MCF 10A (cell line): ENCODE results near the gene ATP6V1G3. TPM values are rescaled to one million over a fixed set of nuclear protein-coding genes. Genes with fewer than 3 reads are reported as not detected.

Experiments used
- BruUV-seq: library from RNA; stranded (reverse); fragments of 400-500 nt; replicated peaks from 2 replicates; lab custom pipeline; 2021; lab: Mats Ljungman, UMichigan
- CTCF ChIA-PET: fragments of 300-600 bp; sonication (Branson Sonifier 250); formaldehyde crosslinking; extraction: SDS; loops from one replicate; lab custom pipeline; 2021; ENCODE audit warnings: antibody characterized with exemption, inconsistent platforms; lab: Yijun Ruan, JAX
- POLR2A ChIA-PET: fragments of 300-600, 350-650 bp; sonication (Branson Sonifier 250); formaldehyde crosslinking; extraction: SDS; loops from one replicate; lab custom pipeline; 2020; ENCODE audit warnings: antibody characterized with exemption, inconsistent platforms; lab: Yijun Ruan, JAX
- DNase-seq: peaks from one replicate; pipeline ENCODE4 v3.0.0-alpha.2; 2018; ENCODE audit not compliant: unreplicated experiment
- H3K27ac Mint-ChIP-seq: one replicate; pipeline ENCODE4 v1.8.0; 2022; ENCODE audit warnings: mild to moderate bottlenecking, low read depth, mixed read lengths; ENCODE audit not compliant: unreplicated experiment
- H3K27me3 Mint-ChIP-seq: one replicate; pipeline ENCODE4 v1.8.0; 2022; ENCODE audit warnings: mixed read lengths; ENCODE audit not compliant: insufficient read depth, unreplicated experiment
- H3K36me3 Mint-ChIP-seq: one replicate; pipeline ENCODE4 v1.8.0; 2022; ENCODE audit warnings: mild to moderate bottlenecking, moderate library complexity, mixed read lengths; ENCODE audit not compliant: insufficient read depth, unreplicated experiment
- H3K4me1 Mint-ChIP-seq: one replicate; pipeline ENCODE4 v1.8.0; 2022; ENCODE audit warnings: mixed read lengths; ENCODE audit not compliant: insufficient read depth, unreplicated experiment
- H3K4me3 Mint-ChIP-seq: one replicate; pipeline ENCODE4 v1.8.0; 2022; ENCODE audit warnings: mild to moderate bottlenecking, moderate library complexity, mixed read lengths; ENCODE audit not compliant: unreplicated experiment
- H3K9me3 Mint-ChIP-seq: one replicate; pipeline ENCODE4 v1.8.0; 2022; ENCODE audit warnings: mixed read lengths; ENCODE audit not compliant: unreplicated experiment
- intact Hi-C: fragments of 100-400 bp; cut with micrococcal nuclease; formaldehyde crosslinking; loops from 2 replicates; pipeline ENCODE4 v1.14.1; 2022
- total RNA-seq: library from RNA; stranded (reverse); gene quantifications from 2 replicates; pipeline ENCODE4 v1.2.3, GENCODE V29; 2022
- TF ChIP-seq, protein P1 (sequence below): fragments of 200-600 bp; IDR thresholded peaks from one replicate; pipeline ENCODE4 v1.8.0; 2022; ENCODE audit warnings: antibody characterized with exemption, mild to moderate bottlenecking; ENCODE audit not compliant: unreplicated experiment

ATP6V1G3 gene
- total RNA-seq, 1 experiment from 2014 or later: not detected

DNA sequence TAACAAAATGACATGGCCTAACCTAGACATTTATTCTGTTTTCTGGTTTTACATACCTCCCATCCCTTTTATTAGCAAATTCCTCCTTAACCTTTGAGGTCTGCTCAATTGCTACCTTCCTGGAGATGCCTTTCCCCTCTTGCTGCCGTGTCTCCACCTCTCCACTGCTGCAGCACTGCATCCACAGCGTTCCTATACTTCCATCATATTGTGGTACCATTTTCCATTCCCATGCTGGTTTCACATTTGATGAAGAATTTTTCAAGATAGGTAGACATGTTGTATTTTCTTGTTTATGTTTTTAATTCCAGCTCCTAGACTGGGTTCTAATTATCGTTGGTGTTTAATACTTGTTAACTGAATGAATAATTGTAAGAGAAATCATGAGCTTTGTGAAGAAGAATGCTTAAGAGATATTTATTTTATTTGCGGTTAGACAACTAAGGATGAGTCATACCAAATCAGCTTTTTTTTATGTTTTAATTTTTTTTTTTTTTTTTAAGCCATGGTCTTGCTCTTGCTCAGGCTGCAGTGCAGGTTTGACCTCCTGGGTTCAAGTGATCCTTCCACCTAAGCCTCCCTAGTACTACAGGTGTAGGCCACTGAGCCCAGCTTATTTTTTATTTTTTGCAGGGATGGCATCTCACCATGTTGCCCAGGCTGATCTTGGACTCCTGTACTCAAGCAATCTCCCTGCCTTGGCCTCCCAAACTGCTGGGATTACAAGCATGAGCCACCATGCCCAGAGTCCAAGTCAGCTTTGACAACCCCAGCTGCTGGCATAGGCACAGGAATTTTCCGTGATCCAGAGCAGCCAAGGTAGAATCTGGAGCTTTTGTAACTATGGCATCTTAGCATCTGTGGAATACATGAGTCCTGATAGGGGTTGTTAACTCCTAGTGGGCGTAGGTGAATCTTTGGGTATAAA lies 44.0 kb downstream of the ATP6V1G3 start:
- Mint-ChIP-seq H3K36me3 (no peaks in the 10 kb centered on the region), H3K27me3 (no peaks in the 10 kb centered on the region), H3K9me3 (peaks cover 7% of the 10 kb centered on the region), H3K4me1 (peaks cover 44% of the 10 kb centered on the region), H3K4me3 (no peak overlapping the region), H3K27ac (peak overlapping the region; percentile 40)
- TF ChIP-seq, protein P1, sequence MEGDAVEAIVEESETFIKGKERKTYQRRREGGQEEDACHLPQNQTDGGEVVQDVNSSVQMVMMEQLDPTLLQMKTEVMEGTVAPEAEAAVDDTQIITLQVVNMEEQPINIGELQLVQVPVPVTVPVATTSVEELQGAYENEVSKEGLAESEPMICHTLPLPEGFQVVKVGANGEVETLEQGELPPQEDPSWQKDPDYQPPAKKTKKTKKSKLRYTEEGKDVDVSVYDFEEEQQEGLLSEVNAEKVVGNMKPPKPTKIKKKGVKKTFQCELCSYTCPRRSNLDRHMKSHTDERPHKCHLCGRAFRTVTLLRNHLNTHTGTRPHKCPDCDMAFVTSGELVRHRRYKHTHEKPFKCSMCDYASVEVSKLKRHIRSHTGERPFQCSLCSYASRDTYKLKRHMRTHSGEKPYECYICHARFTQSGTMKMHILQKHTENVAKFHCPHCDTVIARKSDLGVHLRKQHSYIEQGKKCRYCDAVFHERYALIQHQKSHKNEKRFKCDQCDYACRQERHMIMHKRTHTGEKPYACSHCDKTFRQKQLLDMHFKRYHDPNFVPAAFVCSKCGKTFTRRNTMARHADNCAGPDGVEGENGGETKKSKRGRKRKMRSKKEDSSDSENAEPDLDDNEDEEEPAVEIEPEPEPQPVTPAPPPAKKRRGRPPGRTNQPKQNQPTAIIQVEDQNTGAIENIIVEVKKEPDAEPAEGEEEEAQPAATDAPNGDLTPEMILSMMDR: no peak
- POLR2A ChIA-PET: interaction anchor here (0.8 to 4.6 kb wide), 11 partner anchors 9 to 189 kb away, joined by 3 to 42 read pairs (median 4); no protein-coding TSS in a partner anchor
- DNase-seq: peak; percentile 74
- intact Hi-C loops: loop anchor here (5.0 kb wide), 1 partner anchor 171 kb away; no protein-coding TSS in a partner anchor
- BruUV-seq: no TSS peak
- CTCF ChIA-PET: interaction anchor here (0.6 to 1.3 kb wide), 12 partner anchors 9 to 560 kb away, joined by 3 to 6 read pairs (median 4); no protein-coding TSS in a partner anchor

- CTCF ChIA-PET: interaction anchor here (1.0 to 1.2 kb wide), 2 partner anchors 190 to 408 kb away, joined by 3 to 4 read pairs; no protein-coding TSS in a partner anchor
- no peak overlapping the region for H3K27ac Mint-ChIP-seq
- H3K4me1 Mint-ChIP-seq: peaks cover 44% of the 10 kb centered on the region
- DNase-seq: no peak
- TF ChIP-seq, protein P1: no peak
- intact Hi-C loops: loop anchor here (5.0 kb wide), 1 partner anchor 172 kb away; no protein-coding TSS in a partner anchor
- no peaks in the 10 kb centered on the region for H3K36me3 Mint-ChIP-seq
- peaks cover 5% of the 10 kb centered on the region for H3K9me3 Mint-ChIP-seq
- H3K27me3 Mint-ChIP-seq: no peaks in the 10 kb centered on the region
- POLR2A ChIA-PET: interaction anchor here (1.2 to 4.6 kb wide), 5 partner anchors 8 to 190 kb away, joined by 3 to 42 read pairs (median 8); no protein-coding TSS in a partner anchor
- BruUV-seq: no TSS peak
- H3K4me3 Mint-ChIP-seq: no peak overlapping the region
These were observed 44.8 kb downstream of the ATP6V1G3 start for GRCh38 chr1:198495631-198496030.

DNA sequence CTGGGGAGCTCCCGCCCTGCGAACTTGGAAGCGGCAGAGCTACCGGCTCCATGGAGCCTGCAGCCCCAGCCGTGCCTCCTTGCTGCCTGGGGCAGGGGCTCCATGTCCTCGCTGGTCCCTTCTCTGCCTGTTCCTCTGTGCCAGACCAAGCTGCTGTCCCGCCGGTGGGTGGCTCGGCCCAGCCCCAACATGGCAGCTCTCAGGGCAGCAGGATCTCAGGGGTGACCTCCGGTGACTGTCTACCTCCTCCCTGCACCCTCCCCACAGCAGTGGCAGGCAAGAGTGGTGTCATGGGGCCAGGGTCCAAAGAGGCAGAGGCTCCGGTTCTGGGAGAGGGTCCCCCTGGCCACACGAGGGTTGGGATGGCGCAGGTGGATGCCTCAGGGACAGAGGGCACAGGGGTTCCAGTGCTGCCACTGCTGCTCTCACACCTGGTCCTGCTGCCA lies 45.8 kb downstream of the ATP6V1G3 start:
- TF ChIP-seq, protein P1: no peak
- Mint-ChIP-seq H3K36me3 (no peaks in the 10 kb centered on the region), H3K9me3 (no peaks in the 10 kb centered on the region), H3K27ac (no peak overlapping the region), H3K4me1 (peaks cover 44% of the 10 kb centered on the region), H3K4me3 (no peak overlapping the region), H3K27me3 (no peaks in the 10 kb centered on the region)
- no peak for DNase-seq
- no TSS peak for BruUV-seq
- intact Hi-C loops: loop anchor here (5.0 kb wide), 1 partner anchor 173 kb away; no protein-coding TSS in a partner anchor
- POLR2A ChIA-PET: no interaction called here
- CTCF ChIA-PET: interaction anchor here (0.6 to 0.9 kb wide), 2 partner anchors 13 to 27 kb away, joined by 3 read pairs; no protein-coding TSS in a partner anchor

- TF ChIP-seq, protein P1: no peak
- DNase-seq: no peak
- no peak overlapping the region for H3K27ac Mint-ChIP-seq
- intact Hi-C loops: no loop called here
- H3K27me3 Mint-ChIP-seq: no peaks in the 10 kb centered on the region
- H3K36me3 Mint-ChIP-seq: no peaks in the 10 kb centered on the region
- peaks cover 44% of the 10 kb centered on the region for H3K4me1 Mint-ChIP-seq
- POLR2A ChIA-PET: no interaction called here
- CTCF ChIA-PET: interaction anchor here (0.6 to 0.9 kb wide), 2 partner anchors 13 to 27 kb away, joined by 3 read pairs; no protein-coding TSS in a partner anchor
- H3K4me3 Mint-ChIP-seq: no peak overlapping the region
- no peaks in the 10 kb centered on the region for H3K9me3 Mint-ChIP-seq
- no TSS peak for BruUV-seq
These were observed 46.3 kb downstream of the ATP6V1G3 start for GRCh38 chr1:198494139-198494538.
